Measurements from ENCODE around the gene PSMB8. TPM values are rescaled to one million over a fixed set of nuclear protein-coding genes. Genes with fewer than 3 reads are reported as not detected.

Gene PSMB8
- total RNA-seq, 2 donors from 2014 or later = 9.9 to 24.1 TPM

GRCh38 chr6:32840604-32841246 lies 3.1 kb downstream of the PSMB8 start:
- Histone ChIP-seq H3K27me3 (no peaks in the 10 kb centered on the region), H3K4me3 (no peak overlapping the region), H3K27ac (no peak overlapping the region), H3K9me3 (no peaks in the 10 kb centered on the region), H3K36me3 (replicated peaks in 1 of 2; ENCODE audit: insufficient read depth in 1 of 2, low read depth in 2 of 2) (no peaks in the 10 kb centered on the region), H3K4me1 (peaks cover 25% of the 10 kb centered on the region)
- TF ChIP-seq POLR2A (IDR thresholded peaks at IDR 0.05) (no peak), CTCF (IDR thresholded peaks at IDR 0.05) (no peak)
- ATAC-seq (no peak), DNase-seq (no peak)
- 75 to 90% methylated on average over 9 of the region's 9 CpGs for WGBS, 2 donors
- intact Hi-C loops (cut with DNase I) = no loop called here

GRCh38 chr6:32839356-32839755 lies 4.5 kb downstream of the PSMB8 start:
- 82 to 83% methylated on average over 15 of the region's 15 CpGs for WGBS, 2 donors
- DNase-seq (no peak), ATAC-seq (no peak)
- H3K27me3 ChIP-seq = no peaks in the 10 kb centered on the region
- no peak for TF ChIP-seq CTCF (IDR thresholded peaks at IDR 0.05)
- no peak for TF ChIP-seq POLR2A (IDR thresholded peaks at IDR 0.05)
- peaks cover 21% of the 10 kb centered on the region for H3K4me1 ChIP-seq
- H3K4me3 ChIP-seq = no peak overlapping the region
- H3K36me3 ChIP-seq (replicated peaks in 1 of 2; ENCODE audit: insufficient read depth in 1 of 2, low read depth in 2 of 2) = peaks cover 0 to 2% of the 10 kb centered on the region in 2 donors
- H3K9me3 ChIP-seq = no peaks in the 10 kb centered on the region
- peak overlapping the region in 3 of 4 donors; percentile 90 to 92 (median 90) for H3K27ac ChIP-seq
- intact Hi-C loops (cut with DNase I) = no loop called here

- intact Hi-C loops (cut with DNase I) = no loop called here
These were observed 5.5 kb downstream of the PSMB8 start, which contains the start of gene TAP2 for GRCh38 chr6:32838114-32838958. TAP2 (minus strand) TSS chr6:32838739; CDS start chr6:32838233, 506 bp downstream.

GRCh38 chr6:32837651-32838113 lies 6.2 kb downstream of the PSMB8 start:
- H3K27ac ChIP-seq = peak overlapping the region; percentile 80 to 92 (median 90)
- intact Hi-C loops (cut with DNase I) = no loop called here
- H3K27me3 ChIP-seq = no peaks in the 10 kb centered on the region
- H3K9me3 ChIP-seq = no peaks in the 10 kb centered on the region
- no peak for TF ChIP-seq CTCF (IDR thresholded peaks at IDR 0.05)
- no peak for TF ChIP-seq POLR2A (IDR thresholded peaks at IDR 0.05)
- H3K4me1 ChIP-seq = peaks cover 13% of the 10 kb centered on the region
- peak overlapping the region in 1 of 2 donors; percentile 72 for H3K4me3 ChIP-seq
- DNase-seq (no peak), ATAC-seq (no peak)
- H3K36me3 ChIP-seq (replicated peaks in 1 of 2; ENCODE audit: insufficient read depth in 1 of 2, low read depth in 2 of 2) = peaks cover 0 to 4% of the 10 kb centered on the region in 2 donors
- WGBS, 2 donors = 21 to 48% methylated on average over 7 to 12 of the region's 12 CpGs

More at GRCh38 chr6:32838114-32838958, 5.5 kb downstream of the PSMB8 start, which contains the start of gene TAP2:
- peaks cover 19% of the 10 kb centered on the region for H3K4me1 ChIP-seq
- H3K36me3 ChIP-seq (replicated peaks in 1 of 2; ENCODE audit: insufficient read depth in 1 of 2, low read depth in 2 of 2) = peaks cover 0 to 4% of the 10 kb centered on the region in 2 donors
- DNase-seq (peak; percentile 95 to 97 (median 96)), ATAC-seq (peak; percentile 96)
- 0 to 1% methylated on average over 36 to 57 of the region's 57 CpGs for WGBS, 2 donors
- H3K4me3 ChIP-seq = peak within 1 kb of the TSS; percentile 58 to 72
- TF ChIP-seq CTCF (IDR thresholded peaks at IDR 0.05) (peak; percentile 88 to 99 (median 98)), POLR2A (IDR thresholded peaks at IDR 0.05) (peak in 2 of 3 donors; percentile 59 to 61)
- no peaks in the 10 kb centered on the region for H3K9me3 ChIP-seq
- no peaks in the 10 kb centered on the region for H3K27me3 ChIP-seq
- H3K27ac ChIP-seq = peak within 1 kb of the TSS; percentile 80 to 92 (median 90)
